Measurements from ENCODE around the gene ZFYVE16.
A peak's percentile ranks its signal among the peaks of the same experiment; 100 is the strongest.
"Not testable (repeated sequence)": the region's sequence is repeated elsewhere in the genome, so short reads cannot be mapped to it uniquely, and the experiment has no call there.

ZFYVE16 gene

DNA sequence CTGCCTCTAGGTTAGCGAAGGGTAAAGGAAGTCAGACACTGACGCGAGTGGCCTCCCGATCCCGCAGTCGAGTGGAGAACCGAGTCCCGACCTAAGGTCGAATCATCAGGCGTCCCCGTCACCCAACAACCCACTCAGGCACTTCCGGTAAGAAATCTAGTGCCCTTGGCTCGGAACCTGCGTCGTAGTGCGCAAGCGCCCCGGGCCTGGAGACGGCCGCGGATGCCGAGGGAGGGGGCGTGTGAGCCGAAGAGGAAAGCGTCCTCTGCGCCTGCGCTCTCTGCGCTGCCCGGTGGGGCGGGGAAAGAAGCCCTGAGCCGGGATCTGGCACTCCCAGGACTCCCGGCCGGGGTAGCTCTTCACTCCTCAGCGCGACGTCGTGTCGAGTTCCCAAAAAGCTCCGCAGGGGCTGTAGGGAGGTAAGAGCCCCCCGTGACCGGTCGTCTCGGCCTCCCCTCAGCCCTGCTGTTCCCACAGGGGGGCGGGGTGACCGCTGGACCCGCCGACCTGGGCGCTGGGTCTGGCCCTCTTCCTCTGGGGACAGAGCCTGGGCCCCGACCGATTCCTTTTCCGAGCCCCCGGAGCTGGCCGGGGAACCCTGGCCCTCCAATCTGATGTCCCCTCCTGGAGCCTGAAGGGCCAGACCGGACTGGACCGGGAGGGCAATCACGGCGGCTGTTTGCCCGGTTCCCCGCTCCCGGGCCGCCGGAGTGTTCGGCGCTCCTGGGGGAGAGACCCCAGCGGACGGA is at the start of gene ZFYVE16:
TSS of gene ZFYVE16 (plus strand) at position 330 of the 749 bp plus-strand sequence. CDS start 26,084 bp downstream, outside the sequence.
- peak; percentile 97 for DNase-seq

GRCh38 chr5:80360914-80361444 is 46.9 kb upstream of the ZFYVE16 start:
- no peak for DNase-seq

- no peak for DNase-seq
Measured at GRCh38 chr5:80364892-80365291, 43.0 kb upstream of the ZFYVE16 start.

GRCh38 chr5:80368661-80369480 is 39.0 kb upstream of the ZFYVE16 start:
- DNase-seq: no peak

DNA sequence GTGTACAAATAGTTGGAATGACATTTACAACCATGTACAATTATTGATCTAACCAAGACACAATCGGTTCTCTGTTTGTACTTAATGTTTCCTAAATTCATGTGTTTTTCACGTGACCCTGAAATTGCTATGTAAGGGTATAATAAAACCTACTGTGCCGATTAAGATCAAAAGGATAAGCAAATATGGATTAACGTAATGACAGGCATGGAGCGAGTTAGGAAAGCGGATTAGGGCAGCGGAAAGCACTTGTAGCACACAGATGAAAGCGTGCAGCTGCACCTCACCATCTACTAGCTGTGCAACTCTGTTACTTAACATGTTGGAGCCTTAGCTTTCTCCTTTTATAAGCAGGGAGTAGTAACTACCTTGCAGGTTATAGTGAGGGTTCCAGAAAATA is 38.3 kb upstream of the ZFYVE16 start:
- DNase-seq: no peak

DNA sequence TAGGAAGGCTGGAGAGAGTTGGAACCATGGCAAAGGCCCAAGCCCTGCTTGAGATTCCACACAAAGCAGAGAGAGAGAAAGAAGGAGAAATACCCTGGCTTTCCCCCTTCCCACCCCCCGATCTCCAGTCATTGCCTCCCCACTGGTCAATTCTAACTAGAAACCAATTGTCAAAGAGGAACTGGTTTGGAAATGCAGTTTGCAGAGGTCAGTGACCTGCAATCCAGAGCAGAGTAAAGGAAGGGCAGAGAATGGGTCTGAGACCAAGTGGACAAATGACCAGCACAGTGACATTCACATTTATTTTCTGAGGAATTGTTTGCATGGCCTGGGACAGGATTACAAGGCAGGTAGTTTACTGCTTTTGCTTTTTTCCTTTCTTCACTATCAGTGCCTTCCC is 37.5 kb upstream of the ZFYVE16 start:
- no peak for DNase-seq

DNA sequence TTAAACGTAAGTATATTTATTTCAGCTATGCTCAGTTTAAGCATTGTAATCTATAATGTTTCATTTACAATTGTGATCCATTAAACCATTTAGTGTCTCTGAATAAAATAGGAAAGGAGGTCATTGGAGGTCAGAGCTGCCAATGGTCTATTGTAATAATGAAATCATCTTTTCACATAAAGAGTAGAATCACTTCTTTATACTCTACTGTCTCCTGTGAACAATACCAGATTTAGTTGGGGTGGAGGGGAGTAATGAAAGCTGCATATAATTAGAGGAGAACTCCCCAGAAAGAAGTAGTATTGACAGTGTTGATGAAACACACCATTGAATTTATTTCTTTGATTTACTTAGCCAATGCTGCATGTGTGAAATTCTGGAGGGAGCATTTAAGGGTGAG is 35.1 kb upstream of the ZFYVE16 start:
- no peak for DNase-seq

DNA sequence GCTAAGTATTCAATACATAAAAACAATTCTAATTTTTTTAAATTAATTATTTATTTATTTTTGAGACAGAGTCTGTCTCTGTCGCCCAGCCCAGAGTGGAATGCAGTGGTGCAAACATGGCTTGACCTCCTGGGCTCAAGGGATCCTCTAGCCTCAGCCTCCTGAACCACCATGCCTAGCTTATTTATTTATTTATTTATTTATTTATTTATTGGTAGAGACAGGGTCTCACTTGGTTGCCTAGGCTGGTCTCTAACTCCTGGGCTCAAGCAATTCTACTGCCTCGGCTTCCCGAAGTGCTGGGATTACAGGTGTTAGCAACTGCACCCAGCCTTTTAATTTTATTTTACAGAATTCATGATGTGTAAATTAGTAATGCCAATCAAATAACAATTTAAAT is 33.7 kb upstream of the ZFYVE16 start:
- DNase-seq: no peak

- no peak for DNase-seq
Measured at GRCh38 chr5:80376557-80376956, 31.3 kb upstream of the ZFYVE16 start.

DNA sequence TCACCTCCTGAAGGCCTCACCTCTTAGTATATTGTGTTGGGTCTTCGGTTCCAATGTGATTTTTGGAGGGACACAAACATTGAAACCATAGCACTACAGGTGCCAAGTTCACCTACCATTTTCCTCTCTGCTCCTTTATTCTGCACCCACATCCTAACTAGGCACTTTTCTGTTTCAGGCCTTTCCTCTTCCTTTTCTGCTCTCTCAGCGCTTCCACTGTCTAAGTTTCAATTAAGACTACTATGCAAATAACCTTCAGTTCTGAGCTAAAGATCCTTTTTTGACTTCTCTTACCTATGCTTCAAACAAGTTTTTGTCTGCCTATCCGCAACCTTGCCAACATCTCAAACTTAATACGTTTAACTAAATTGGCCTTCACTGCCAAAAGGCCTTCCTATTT is 25.4 kb upstream of the ZFYVE16 start:
- DNase-seq: no peak

DNA sequence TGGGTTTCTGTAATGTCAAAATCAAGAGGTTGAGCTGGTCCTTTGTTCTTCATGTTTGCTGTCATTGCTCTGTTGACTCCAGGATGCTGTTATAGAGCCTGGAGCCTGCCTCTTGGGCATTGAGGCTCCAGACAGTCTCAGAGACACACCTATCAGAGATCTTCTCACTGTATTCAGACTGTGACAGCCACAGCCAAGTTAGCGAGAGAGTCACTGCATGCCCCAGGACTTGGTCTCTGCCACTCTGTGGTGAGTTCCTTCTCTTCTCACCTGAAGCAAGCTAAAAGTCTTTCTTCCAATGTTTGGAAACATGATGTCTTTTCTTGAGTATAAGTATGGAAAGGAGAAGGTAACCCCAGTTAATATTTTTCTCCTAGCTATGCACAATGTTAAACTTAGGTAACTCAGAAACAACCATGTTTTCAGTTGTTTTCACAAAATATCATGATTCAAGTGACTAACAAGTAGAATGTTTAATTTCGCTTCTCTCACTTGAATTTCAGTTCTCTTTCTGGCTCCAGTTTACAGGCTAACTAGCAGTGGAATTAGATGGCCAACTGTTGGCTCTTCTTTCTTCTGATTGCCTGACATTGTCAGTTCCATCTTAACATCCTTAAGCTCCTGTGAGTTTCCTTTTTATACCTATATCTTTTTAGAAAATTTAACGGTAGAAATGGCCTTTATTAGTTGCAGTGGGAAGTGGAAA is 20.6 kb upstream of the ZFYVE16 start:
- no peak for DNase-seq

GRCh38 chr5:80389580-80389979 is 18.3 kb upstream of the ZFYVE16 start:
- no peak for DNase-seq

DNA sequence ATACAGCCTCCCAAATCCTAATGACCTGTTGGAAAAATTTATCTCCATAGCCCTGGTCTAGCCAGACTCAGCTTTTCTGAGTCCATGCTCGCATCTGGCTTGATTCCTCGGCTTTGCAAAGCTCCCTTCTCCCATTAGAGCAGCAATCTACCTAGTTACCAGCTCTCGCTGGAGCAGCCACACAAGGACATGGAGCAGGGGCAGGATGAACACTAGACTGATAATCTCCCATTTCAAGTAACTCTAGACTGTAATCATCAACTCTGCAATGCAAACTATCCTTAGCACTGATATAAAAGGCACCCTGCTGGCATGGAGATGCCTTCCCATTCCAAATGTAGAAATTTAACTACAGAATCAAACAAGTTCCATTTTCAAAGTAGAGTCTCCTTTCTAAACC is 17.5 kb upstream of the ZFYVE16 start:
- not testable (repeated sequence) for DNase-seq

GRCh38 chr5:80391267-80391666 is 16.6 kb upstream of the ZFYVE16 start:
- not testable (repeated sequence) for DNase-seq

DNA sequence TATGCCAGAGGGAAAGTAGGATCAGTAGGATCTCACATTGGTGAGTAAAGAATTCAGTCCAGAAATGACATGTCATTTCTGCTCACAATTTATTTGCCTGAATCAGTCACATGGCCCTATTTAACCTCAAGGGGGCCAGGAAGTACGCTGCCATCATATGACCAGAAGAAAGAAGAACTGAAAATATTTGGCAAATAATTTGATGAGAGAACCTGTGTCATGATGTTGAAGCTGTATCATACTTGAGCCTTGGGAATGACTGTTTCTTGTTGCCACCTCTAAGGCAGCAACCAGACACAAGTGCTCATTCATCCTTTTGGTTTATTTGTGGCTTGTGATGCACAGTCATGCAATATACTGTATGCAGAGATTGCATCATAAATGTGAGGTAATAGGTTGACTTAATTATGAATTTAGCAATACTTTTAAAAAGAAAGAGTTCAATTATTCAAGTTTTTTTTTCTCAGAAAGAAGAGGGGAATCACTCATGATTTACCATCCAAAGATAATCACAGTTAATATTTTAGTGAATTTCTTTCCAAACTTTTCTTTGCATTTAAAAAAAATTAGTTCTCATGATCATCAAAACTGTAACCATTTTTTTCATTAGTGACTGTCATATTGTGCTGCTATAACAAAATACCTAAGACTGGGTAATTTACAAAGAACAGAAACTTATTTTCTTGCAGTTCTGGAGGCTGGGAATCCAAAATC is 8.2 kb upstream of the ZFYVE16 start:
- peak; percentile 27 for DNase-seq

DNA sequence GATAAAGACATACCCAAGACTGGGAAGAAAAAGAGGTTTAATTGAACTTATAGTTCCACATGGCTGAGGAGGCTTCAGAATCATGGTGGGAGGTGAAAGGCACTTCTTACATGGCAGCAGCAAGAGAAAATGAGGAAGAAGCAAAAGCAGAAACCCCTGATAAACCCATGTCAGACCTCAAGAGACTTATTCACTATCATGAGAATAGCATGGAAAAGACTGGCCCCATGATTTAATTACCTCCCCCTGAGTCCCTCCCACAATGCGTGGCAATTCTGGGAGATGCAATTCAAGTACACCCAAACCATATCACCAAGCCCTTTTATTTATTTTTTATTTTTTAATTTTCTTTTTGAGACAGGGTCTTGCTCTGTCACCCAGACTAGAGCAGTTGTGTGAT is 7.5 kb upstream of the ZFYVE16 start:
- not testable (repeated sequence) for DNase-seq

DNA sequence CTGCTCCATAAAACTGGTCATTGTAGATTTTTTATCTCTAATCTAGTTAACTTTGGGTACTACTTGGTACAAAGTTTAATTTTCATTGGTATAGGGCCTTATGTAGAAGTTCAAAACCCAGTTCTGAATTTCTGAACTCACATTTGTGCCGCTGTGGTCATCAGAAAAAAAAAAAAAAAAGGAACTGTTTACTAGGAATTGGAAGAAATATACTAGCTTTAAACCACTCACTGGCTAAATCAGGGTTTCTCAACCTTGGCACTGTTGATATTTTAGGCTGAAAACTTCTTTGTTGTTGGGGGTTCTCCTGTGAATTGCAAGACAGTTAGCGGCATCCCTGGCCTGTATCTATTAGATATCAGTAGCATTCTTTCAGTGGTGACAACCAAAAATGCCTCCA is 4.1 kb upstream of the ZFYVE16 start:
- DNase-seq: no peak

DNA sequence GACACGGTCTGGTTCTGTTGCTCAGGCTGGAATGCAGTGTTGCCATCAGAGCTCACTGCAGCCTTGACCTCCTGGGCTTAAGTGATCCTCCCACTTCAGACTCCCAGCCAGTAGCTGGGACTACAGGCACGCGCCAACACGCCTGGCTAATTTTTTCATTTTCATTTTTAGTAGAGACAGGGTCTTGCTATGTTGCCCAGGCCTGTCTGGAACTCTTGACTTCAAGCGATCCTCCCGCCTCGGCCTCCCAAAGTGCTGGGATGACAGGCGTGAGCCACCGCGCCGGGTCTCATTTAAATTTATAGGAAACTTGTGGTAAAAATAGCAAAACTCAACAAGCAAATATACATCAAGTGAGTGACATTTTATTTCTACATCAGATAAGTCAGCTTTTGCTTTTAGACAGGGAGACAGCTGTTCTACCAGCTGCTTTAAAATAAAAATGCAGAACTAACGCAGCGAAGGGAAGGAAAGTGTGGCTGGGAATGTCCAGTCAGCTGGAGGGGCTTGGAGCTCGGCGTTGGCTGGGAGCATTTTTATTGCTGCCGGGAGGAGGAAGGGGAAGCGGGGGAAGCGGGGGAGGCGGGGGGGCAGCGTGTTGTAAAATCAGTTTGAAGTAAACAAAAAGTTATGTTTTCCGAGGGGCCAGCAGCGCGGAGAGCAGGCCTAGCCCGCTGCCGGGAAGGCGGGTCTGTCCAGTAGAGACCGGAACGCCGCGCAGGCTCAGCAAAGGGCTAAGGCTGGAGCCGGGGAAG is 707 bp upstream of the ZFYVE16 start:
- no peak for DNase-seq

DNA sequence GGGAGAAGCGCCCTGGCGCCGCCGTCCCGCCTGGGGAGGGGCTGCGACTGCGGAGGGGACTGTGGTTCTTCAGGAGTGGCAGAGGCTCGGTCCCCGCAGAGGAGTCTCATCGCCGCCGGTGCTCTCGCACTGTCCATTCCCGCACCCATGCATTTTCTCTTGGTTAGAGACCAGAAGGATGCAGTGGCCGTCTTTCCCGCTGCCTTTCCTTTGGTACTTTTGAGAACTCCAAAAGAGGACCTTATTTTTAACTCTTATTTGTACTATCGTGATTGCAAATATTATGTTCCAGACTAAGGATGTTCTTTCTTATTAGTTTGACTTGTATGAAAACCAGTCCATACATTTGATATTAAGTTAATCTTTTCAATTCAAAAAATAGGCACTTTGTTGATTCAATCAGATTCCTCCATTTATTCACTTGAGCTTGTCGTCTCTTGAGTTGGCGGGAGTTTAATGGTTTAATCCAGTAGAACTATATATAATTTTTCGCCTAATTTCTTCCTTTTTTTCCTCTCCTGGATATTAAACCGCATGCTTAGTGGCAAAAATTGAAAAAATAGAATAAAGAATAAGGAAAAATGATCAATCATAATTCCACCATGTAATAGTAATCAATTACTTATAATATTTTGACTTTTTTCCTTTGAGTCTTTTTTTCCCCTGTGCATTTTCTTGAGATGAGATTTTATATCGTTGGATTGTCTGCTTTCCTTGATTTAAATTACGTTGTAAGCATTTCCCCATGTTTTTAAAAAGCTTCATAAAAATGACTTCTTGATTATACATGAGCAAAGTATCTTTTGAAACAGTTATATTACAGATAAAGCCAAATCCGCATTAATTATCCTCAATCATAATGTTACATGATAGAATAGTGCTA is 861 bp downstream of the ZFYVE16 start:
- DNase-seq: peak; percentile 47

GRCh38 chr5:80409367-80409966 is 1.6 kb downstream of the ZFYVE16 start:
- DNase-seq: no peak

Data from CD4-positive, alpha-beta T cell treated with Interleukin-21 for 1 hour (primary cell).